ENCODE measurements around the gene GP2.

The GP2 gene

GRCh38 chr16:20303012-20303411 is 24.3 kb downstream of the GP2 start:
- no peak for DNase-seq (ENCODE audit: low read depth)

DNA sequence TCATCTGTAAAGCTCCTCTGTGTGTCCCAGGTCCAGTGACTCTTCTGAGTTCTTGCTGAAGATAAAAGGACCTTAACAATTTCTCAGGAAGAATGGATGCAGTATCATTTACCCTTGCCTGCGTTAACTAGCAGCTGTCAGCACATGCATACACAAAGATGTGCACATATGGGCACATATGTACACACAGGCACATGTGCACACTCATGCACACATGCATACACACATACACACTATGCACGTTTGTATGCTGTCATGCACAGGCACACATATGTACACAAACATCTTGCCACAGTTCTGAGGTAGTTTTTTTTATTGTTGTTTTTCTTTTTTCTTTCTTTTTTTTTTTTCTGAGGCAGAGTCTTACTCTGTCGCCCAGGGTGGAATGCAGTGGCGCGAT is 24.9 kb downstream of the GP2 start:
- no peak for DNase-seq (ENCODE audit: low read depth)

DNA sequence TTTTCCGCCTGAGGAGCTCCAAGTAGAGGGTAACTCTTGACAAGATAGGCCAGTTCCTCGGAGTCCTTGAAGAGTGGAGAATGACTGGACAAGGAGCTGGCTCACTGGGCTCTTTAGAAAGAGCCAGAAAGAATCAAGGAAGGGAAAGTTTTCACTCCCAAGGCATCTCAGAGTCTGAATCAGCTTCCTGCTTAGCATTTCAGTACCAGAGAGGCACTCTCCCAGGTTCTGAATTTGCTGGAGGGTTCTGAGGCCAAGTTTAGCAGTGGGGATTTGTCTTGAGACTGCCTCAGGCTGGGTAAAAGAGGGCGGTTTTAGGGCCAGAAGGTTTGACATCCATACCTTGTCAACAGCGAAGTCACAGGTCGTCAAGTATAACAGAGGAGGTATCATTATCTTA is 25.5 kb downstream of the GP2 start:
- no peak for DNase-seq (ENCODE audit: low read depth)

DNA sequence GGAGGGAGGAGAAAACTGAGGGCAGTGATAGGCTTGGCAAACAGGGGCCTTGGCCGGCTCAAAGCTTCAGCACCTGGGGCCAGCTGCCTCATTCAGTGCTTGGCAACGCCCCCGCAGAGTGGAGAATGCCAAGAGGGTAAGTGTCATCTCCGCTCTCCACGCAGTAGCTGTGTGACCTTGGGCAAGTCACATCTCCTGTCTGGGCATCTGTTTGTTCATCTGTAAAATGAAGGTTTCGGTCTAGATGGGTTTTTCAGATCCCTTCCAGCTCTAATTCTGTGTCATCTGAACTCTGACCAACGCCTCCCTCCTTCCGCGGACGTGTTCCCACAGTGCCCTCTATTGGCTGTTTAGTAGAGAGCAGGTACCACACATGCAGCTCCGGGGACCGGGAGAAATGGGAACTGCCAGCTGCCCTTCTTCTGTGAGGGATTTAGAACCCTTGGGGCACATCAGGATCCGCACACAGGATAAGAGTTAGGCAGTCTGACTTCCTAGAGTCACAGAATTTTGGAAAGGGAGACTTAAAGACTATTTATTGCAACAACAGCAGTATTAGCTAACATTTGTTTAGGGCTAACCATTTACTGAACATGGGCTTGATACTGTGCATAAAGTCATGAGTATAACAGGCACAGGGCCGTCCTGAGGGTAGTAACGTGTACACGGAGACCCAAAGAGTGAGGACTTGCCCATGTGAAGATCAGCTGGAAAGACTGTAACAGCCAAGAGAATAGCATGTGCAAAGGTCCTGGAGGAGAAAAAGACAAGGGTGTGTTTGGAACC is 26.8 kb downstream of the GP2 start:
- DNase-seq (ENCODE audit: low read depth): peak; percentile 17

- no peak for DNase-seq (ENCODE audit: low read depth)
Observed at GRCh38 chr16:20298452-20298851, 28.9 kb downstream of the GP2 start.

DNA sequence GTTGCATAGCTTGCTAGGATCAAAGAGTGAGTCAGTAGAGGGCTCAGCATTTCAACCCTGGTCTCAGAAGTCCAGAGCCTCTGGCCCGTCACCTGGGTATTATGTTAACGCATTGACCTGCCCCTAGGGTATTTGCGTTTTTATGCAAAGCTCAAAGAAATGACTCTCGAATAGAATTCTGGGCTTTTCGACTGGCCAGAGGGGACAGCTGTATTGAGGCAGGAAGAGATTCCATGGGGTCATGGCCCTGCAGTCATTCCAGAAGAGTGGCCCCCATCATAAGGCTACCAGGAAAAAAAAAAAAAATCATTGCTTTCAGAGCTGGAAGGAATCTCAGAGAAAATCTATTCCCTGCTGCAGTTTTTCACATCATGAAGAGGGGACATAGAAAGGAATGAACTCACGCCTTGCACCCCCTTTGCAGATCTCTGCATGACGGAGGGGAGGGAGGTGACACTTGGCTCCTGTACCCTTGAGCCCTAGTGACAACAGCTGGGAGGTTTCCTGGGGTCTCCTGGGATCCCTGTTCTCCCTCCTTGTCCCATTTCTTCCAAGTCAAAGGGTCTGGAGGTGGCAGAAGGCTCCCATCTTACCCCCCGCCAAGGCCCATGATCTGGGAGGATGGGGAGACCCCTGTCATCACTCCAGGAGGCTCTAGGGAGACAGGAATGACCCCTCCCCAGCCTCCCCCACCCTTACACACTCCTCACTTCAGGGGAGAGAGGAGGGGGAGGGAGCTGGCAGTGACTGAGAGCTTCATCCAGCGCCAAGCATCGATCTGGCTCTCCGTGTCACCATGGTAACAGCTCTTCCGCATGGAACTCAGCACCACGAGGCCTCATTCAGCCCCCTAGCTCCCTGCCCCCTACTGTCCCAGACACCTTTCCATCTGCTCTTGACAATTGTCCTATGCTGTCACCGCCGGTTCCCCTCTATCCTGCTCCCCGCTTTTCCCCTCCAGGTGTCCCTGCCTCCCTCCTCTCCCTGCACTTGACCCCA is 35.8 kb downstream of the GP2 start:
- DNase-seq (ENCODE audit: low read depth): no peak

DNA sequence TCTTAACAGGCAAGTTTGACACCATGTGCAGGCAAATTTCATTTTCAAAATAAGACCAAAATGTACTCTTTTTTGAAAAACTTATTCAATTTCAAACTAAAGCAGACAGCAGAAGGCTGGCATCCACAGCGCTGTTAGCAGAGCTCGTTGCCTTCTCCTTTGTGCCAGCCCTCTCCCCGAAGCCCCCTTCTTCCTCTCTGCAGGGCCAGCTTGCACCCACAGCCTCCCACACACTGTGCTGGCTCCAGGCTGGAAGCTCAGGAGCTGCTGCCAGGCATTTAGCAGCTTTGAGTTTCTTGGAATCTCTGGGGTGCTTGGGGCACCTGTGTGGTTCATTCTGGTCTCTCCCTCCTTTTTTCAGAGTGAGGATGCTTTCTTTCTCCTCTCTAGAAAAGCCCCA is 37.7 kb downstream of the GP2 start:
- no peak for DNase-seq (ENCODE audit: low read depth)

DNA sequence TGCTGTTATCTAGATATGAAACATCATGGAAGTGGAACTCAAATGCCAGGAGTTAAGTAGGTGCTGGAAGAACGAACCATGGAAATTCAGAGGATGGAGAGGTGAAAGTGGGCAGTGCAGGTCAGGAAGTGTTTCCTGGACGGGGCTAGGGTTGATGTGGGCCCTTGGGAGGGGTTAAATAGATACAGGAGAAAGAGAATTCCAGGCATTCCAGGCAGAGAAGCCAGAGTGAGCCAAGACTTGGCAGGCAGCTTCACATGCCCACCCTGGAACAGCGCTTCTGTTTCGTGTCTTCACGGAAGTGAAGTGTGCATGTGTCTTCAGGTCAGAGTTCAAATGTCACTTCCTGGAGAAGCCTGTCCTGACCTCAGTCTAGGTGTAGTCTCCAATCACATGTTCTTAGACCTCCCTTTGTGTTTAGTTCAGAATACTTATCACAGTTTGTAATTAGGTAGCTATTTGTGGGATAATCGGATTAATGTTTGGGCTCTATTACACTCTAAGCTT is 41.3 kb downstream of the GP2 start:
- DNase-seq (ENCODE audit: low read depth): no peak

GRCh38 chr16:20280259-20280658 is 47.1 kb downstream of the GP2 start:
- no peak for DNase-seq (ENCODE audit: low read depth)

GRCh38 chr16:20271893-20272292 is 55.4 kb downstream of the GP2 start:
- no peak for DNase-seq (ENCODE audit: low read depth)

DNA sequence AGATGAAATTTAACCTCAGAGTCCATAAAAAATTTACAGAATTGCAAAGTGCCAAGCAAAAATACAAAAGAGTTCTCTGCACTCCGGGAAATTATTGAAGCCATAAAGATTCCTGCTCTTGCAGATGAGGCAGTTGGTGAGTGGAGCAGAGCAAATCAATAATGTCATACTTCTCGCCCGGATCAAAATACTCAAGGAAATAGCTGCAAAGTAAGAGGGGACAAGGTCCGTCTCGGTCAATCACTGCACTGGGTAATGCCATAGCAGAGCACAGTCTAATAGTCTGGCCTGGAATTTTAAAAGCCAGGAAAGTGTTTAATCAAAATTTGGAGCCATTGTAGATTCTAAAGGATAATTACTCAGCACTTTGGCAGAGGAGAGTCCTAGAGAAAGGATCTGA is 58.9 kb downstream of the GP2 start:
- DNase-seq (ENCODE audit: low read depth): no peak

GRCh38 chr16:20265019-20265418 is 62.3 kb downstream of the GP2 start:
- no peak for DNase-seq (ENCODE audit: low read depth)

- DNase-seq (ENCODE audit: low read depth): no peak
Observed at GRCh38 chr16:20263138-20263855, 64.0 kb downstream of the GP2 start.

DNA sequence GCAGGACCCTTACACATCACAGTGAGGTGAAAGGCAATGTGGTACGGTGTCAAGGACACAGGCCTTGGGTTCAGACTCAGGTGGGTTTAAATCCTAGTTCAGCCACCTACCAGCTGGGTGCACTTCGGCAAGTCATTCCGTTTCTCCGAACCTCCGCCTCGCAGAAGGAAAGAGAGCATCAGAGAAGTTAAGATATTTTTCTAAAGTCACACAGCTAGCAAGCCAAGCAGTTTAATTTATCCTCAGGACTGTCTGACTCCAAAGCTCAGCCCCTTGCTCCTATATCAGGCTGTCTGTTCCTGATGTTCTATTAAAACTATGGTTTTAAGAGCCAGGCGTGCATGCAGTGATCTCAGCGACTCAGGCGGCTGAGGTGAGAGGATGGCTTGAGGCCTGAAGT is 65.1 kb downstream of the GP2 start:
- no peak for DNase-seq (ENCODE audit: low read depth)

GRCh38 chr16:20260215-20261009 is 66.9 kb downstream of the GP2 start:
- DNase-seq (ENCODE audit: low read depth): no peak
